IMR-90 (cell line): ENCODE results near the gene ACVR1B. TPM values are rescaled to one million over a fixed set of nuclear protein-coding genes. Genes with fewer than 3 reads are reported as not detected.
A peak's percentile ranks its signal among the peaks of the same experiment; 100 is the strongest.

ENCODE experiments used
- ATAC-seq: fragments of 200-7000 bp; cut with Tn5 transposase; 2 replicates; pipeline ENCODE4 v1.9.1; 2020; ENCODE audit warnings: low read depth, mild to moderate bottlenecking, moderate library complexity
- BruUV-seq: library from RNA; stranded (reverse); fragments of 400-500 nt; replicated peaks from 2 replicates; lab custom pipeline; 2021; lab: Mats Ljungman, UMichigan
- CTCF ChIA-PET: fragments of 300-600 bp; formaldehyde crosslinking; extraction: SDS; loops from one replicate; lab custom pipeline; 2021; ENCODE audit warnings: antibody characterized with exemption; lab: Yijun Ruan, JAX
- POLR2A ChIA-PET: fragments of 300-600 bp; sonication (Branson Sonifier 250); formaldehyde crosslinking; loops from one replicate; lab custom pipeline; 2022; ENCODE audit warnings: antibody characterized with exemption; ENCODE audit not compliant: unreplicated experiment; lab: Charles Lee
- DNase-seq: peaks from one replicate; pipeline ENCODE4 v3.0.0; 2013
- H2AFZ ChIP-seq: replicated peaks from 2 replicates; pipeline ENCODE3; 2013; ENCODE audit warnings: low read length, mild to moderate bottlenecking; ENCODE audit not compliant: poor library complexity
- H2AK5ac ChIP-seq: 2 replicates; pipeline ENCODE4 v1.6.1; 2013; ENCODE audit warnings: low read depth, low read length, inconsistent platforms
- H2AK9ac ChIP-seq: replicated peaks from 2 replicates; pipeline ENCODE3; 2013; ENCODE audit warnings: mild to moderate bottlenecking, low read depth, low read length, moderate library complexity; ENCODE audit not compliant: poor library complexity
- H2BK120ac ChIP-seq: 2 replicates; pipeline ENCODE4 v1.6.1; 2013; ENCODE audit warnings: low read depth, low read length, inconsistent platforms
- H2BK15ac ChIP-seq: 3 replicates; pipeline ENCODE4 v1.6.1; 2013; ENCODE audit warnings: low read depth, low read length, inconsistent platforms
- H2BK20ac ChIP-seq: 2 replicates; pipeline ENCODE4 v1.6.1; 2013; ENCODE audit warnings: low read depth, mild to moderate bottlenecking, inconsistent platforms, low read length, moderate library complexity
- H2BK5ac ChIP-seq: 2 replicates; pipeline ENCODE4 v1.6.1; 2013; ENCODE audit warnings: mild to moderate bottlenecking, low read depth, low read length, inconsistent platforms; ENCODE audit not compliant: poor library complexity, severe bottlenecking
- H3K14ac ChIP-seq: replicated peaks from 2 replicates; pipeline ENCODE4 v1.6.1; 2013; ENCODE audit warnings: low read depth, low read length, inconsistent platforms
- H3K18ac ChIP-seq: 2 replicates; pipeline ENCODE4 v1.6.1; 2013; ENCODE audit warnings: low read depth, low read length, control low read depth
- H3K23ac ChIP-seq: 2 replicates; pipeline ENCODE4 v1.6.1; 2013; ENCODE audit warnings: low read depth, low read length, inconsistent platforms
- H3K27ac ChIP-seq: 2 replicates; pipeline ENCODE4 v1.5.1; 2013; ENCODE audit warnings: mild to moderate bottlenecking, control low read depth, low read length; ENCODE audit not compliant: insufficient read depth
- H3K27me3 ChIP-seq: 2 replicates; pipeline ENCODE4 v1.6.1; 2013; ENCODE audit warnings: low read length; ENCODE audit not compliant: control insufficient read depth, insufficient read depth
- H3K36me3 ChIP-seq: 2 replicates; pipeline ENCODE4 v1.6.1; 2013; ENCODE audit warnings: low read length, mixed read lengths; ENCODE audit not compliant: control insufficient read depth, insufficient read depth
- H3K4ac ChIP-seq: 2 replicates; pipeline ENCODE4 v1.6.1; 2013; ENCODE audit warnings: low read depth, low read length, inconsistent platforms
- H3K4me1 ChIP-seq: 2 replicates; pipeline ENCODE4 v1.6.1; 2013; ENCODE audit warnings: low read length, mixed read lengths; ENCODE audit not compliant: control insufficient read depth, insufficient read depth
- H3K4me2 ChIP-seq: 2 replicates; pipeline ENCODE4 v1.6.1; 2013; ENCODE audit warnings: low read depth, mild to moderate bottlenecking, control low read depth, low read length, moderate library complexity
- H3K4me3 ChIP-seq: 2 replicates; pipeline ENCODE4 v1.5.1; 2013; ENCODE audit warnings: low read depth, mild to moderate bottlenecking, control low read depth, low read length, moderate library complexity; ENCODE audit not compliant: insufficient read depth
- H3K56ac ChIP-seq: 2 replicates; pipeline ENCODE4 v1.6.1; 2013; ENCODE audit warnings: low read length, inconsistent platforms; ENCODE audit not compliant: insufficient read depth; ENCODE audit errors: extremely low read depth
- H3K79me1 ChIP-seq, 2 experiments: 2 replicates each; pipeline ENCODE4 v1.6.1; 2013; ENCODE audit warnings: low read length in 2 of 2, inconsistent platforms in 1 of 2, low read depth in 1 of 2
- H3K9ac ChIP-seq: 2 replicates; pipeline ENCODE4 v1.6.1; 2013; ENCODE audit warnings: low read depth, low read length, control low read depth
- H3K9me1 ChIP-seq: 2 replicates; pipeline ENCODE4 v1.6.1; 2013; ENCODE audit warnings: low read length, inconsistent platforms; ENCODE audit not compliant: insufficient read depth
- H3K9me3 ChIP-seq: 2 replicates; pipeline ENCODE4 v1.6.1; 2013; ENCODE audit warnings: low read length; ENCODE audit not compliant: control insufficient read depth, insufficient read depth
- H4K20me1 ChIP-seq: 2 replicates; pipeline ENCODE4 v1.6.1; 2013; ENCODE audit warnings: low read length, inconsistent platforms; ENCODE audit not compliant: insufficient read depth
- H4K5ac ChIP-seq: 2 replicates; pipeline ENCODE4 v1.6.1; 2013; ENCODE audit warnings: mild to moderate bottlenecking, low read depth, low read length, control low read depth
- H4K8ac ChIP-seq, 2 experiments: 2 replicates each; pipeline ENCODE4 v1.6.1; 2013; ENCODE audit warnings: low read depth in 2 of 2, low read length in 2 of 2, control low read depth in 1 of 2, inconsistent platforms in 1 of 2
- H4K91ac ChIP-seq: 2 replicates; pipeline ENCODE4 v1.6.1; 2013; ENCODE audit warnings: low read depth, low read length, inconsistent platforms; ENCODE audit not compliant: insufficient read depth
- BHLHE40 ChIP-seq: fragments of 150-350 bp; IDR thresholded peaks from 2 replicates; pipeline ENCODE4 v1.6.1; 2016; ENCODE audit warnings: mild to moderate bottlenecking, low read depth, low read length
- CEBPB ChIP-seq: IDR thresholded peaks from 2 replicates; pipeline ENCODE4 v1.6.1; 2012; ENCODE audit warnings: low read depth, low read length, improper control_type of control experiment
- CHD1 ChIP-seq: IDR thresholded peaks from 2 replicates; pipeline ENCODE4 v1.6.1; 2012; ENCODE audit warnings: low read depth, low read length, improper control_type of control experiment
- ELK1 ChIP-seq: fragments of 150-350 bp; IDR thresholded peaks from 2 replicates; pipeline ENCODE4 v1.6.1; 2016; ENCODE audit warnings: low read depth, mild to moderate bottlenecking, low read length, moderate library complexity, borderline replicate concordance
- FOS ChIP-seq: fragments of 150-350 bp; IDR thresholded peaks from 2 replicates; pipeline ENCODE4 v1.6.1; 2016; ENCODE audit warnings: low read depth, low read length
- MAFK ChIP-seq: IDR thresholded peaks from 2 replicates; pipeline ENCODE4 v1.6.1; 2012; ENCODE audit warnings: low read depth, low read length, improper control_type of control experiment
- MAZ ChIP-seq: IDR thresholded peaks from 2 replicates; pipeline ENCODE4 v1.6.1; 2012; ENCODE audit warnings: low read depth, mild to moderate bottlenecking, low read length, improper control_type of control experiment, moderate library complexity, borderline replicate concordance
- MXI1 ChIP-seq: IDR thresholded peaks from 2 replicates; pipeline ENCODE4 v1.6.1; 2012; ENCODE audit warnings: low read depth, mild to moderate bottlenecking, low read length, moderate library complexity, borderline replicate concordance
- POLR2A ChIP-seq: IDR thresholded peaks from 2 replicates; pipeline ENCODE4 v1.6.1; 2012; ENCODE audit warnings: mild to moderate bottlenecking, low read depth, low read length
- RAD21 ChIP-seq: IDR thresholded peaks from 2 replicates; pipeline ENCODE4 v1.6.1; 2012; ENCODE audit warnings: low read length, improper control_type of control experiment
- RCOR1 ChIP-seq: IDR thresholded peaks from 2 replicates; pipeline ENCODE4 v1.6.1; 2012; ENCODE audit warnings: mild to moderate bottlenecking, low read length, improper control_type of control experiment; ENCODE audit not compliant: insufficient replicate concordance
- RFX5 ChIP-seq: IDR thresholded peaks from 2 replicates; pipeline ENCODE4 v1.8.0; 2012; ENCODE audit warnings: low read depth, mild to moderate bottlenecking, low read length, moderate library complexity
- SMC3 ChIP-seq: fragments of 150-350 bp; IDR thresholded peaks from 2 replicates; pipeline ENCODE4 v1.6.1; 2016; ENCODE audit warnings: low read depth, mild to moderate bottlenecking, antibody characterized with exemption, low read length, moderate library complexity
- USF2 ChIP-seq: fragments of 150-350 bp; IDR thresholded peaks from 2 replicates; pipeline ENCODE4 v1.6.1; 2017; ENCODE audit warnings: mild to moderate bottlenecking, antibody characterized with exemption, low read length, low read depth
- WGBS, 2 experiments: methylation state at CpG; one replicate each; pipeline versions ENCODE4 v1.1.5 to v1.1.7; 2013; ENCODE audit warnings: missing lambda C conversion rate in 2 of 2; ENCODE audit not compliant: insufficient read length in 1 of 2; ENCODE audit errors: extremely low coverage in 2 of 2; 5-methylcytosine and 5-hydroxymethylcytosine counted together
- dilution Hi-C: fragments of 300-500 bp; cut with HindIII; formaldehyde crosslinking; loops from one replicate; pipeline ENCODE4 v1.14.3; 2018; ENCODE audit warnings: low sequenced_read_pairs; ENCODE audit not compliant: unreplicated experiment
- in situ Hi-C: fragments of 300-500 bp; cut with MboI; formaldehyde crosslinking; loops from 3 replicates; pipeline ENCODE4 v1.14.3; 2019; ENCODE audit warnings: low sequenced_read_pairs, inconsistent platforms, mixed read lengths
- intact Hi-C: fragments of 100-400 bp; cut with micrococcal nuclease; formaldehyde crosslinking; loops from 2 replicates; pipeline ENCODE4 v1.10.0; 2022
- polyA plus RNA-seq, 3 experiments: library from polyadenylated mRNA; depleted of rRNA; stranded (reverse); fragments of >200 nt; gene quantifications; 2 replicates each; pipeline ENCODE4 v1.2.3, GENCODE V29; 2012; ENCODE audit warnings: low replicate concordance in 1 of 3
- total RNA-seq: library from RNA; depleted of rRNA; stranded (reverse); fragments of >200 nt; gene quantifications from 2 replicates; pipeline ENCODE4 v1.2.3, GENCODE V29; 2012

Gene ACVR1B
- total and polyA plus RNA-seq, 2 of the 4 experiments (the other 2 are of a cell fraction) = 5.7 to 13.6 TPM

- Histone ChIP-seq H2BK120ac (no peak overlapping the region), H2BK20ac (no peak overlapping the region), H3K79me1 (peaks cover 0 to 10% of the 10 kb centered on the region in 2 experiments; a peak in 1 of 4 replicates), H3K27me3 (no peaks in the 10 kb centered on the region), H3K23ac (no peak overlapping the region), H2AK5ac (no peak overlapping the region), H3K36me3 (no peaks in the 10 kb centered on the region), H3K9me3 (no peaks in the 10 kb centered on the region), H3K9me1 (peaks cover 2% of the 10 kb centered on the region; the same call in 1 of the 2 replicates), H2BK15ac (no peak overlapping the region), H3K4me1 (peaks cover 7% of the 10 kb centered on the region), H2AK9ac (no peak overlapping the region), H4K8ac (no peak overlapping the region), H3K4me3 (no peak overlapping the region), H3K4ac (no peak overlapping the region), H2AFZ (no peak overlapping the region), H3K18ac (no peak overlapping the region), H4K5ac (no peak overlapping the region), H4K20me1 (no peaks in the 10 kb centered on the region; the same call in 1 of the 2 replicates), H3K56ac (no peak overlapping the region), H4K91ac (no peak overlapping the region), H2BK5ac (no peak overlapping the region), H3K14ac (no peak overlapping the region), H3K27ac (no peak overlapping the region), H3K4me2 (no peak overlapping the region), H3K9ac (no peak overlapping the region)
- BruUV-seq = no TSS peak
- ATAC-seq (no peak), DNase-seq (peak; percentile 52)
- intact Hi-C loops = no loop called here
- in situ Hi-C loops = loop anchor here (5.0 kb wide), 1 partner anchor 53 kb away; no protein-coding TSS in a partner anchor
- WGBS, 2 experiments = 100% methylated on average over 1 of the region's 4 CpGs; no CpG with 5 or more reads in 1 of the 2 experiments
- dilution Hi-C loops = no loop called here
- ChIA-PET CTCF (interaction anchor here (1.1 kb wide), 1 partner anchor 9 kb away, joined by 3 read pairs; no protein-coding TSS in a partner anchor), POLR2A (no interaction called here)
- no peak for TF ChIP-seq RCOR1
- no peak for TF ChIP-seq RFX5
- no peak for TF ChIP-seq RAD21
- no peak for TF ChIP-seq ELK1
- TF ChIP-seq CEBPB = no peak
- no peak for TF ChIP-seq FOS
- TF ChIP-seq BHLHE40 = no peak
- TF ChIP-seq USF2 = no peak
- TF ChIP-seq SMC3 = no peak
- TF ChIP-seq POLR2A = no peak
- no peak for TF ChIP-seq CHD1
- no peak for TF ChIP-seq MXI1
- TF ChIP-seq MAFK = no peak
- no peak for TF ChIP-seq MAZ
Observed at GRCh38 chr12:52029685-52030084, 78.2 kb downstream of the ACVR1B start.
